Measurements from ENCODE around the gene C1QL4.

DNA sequence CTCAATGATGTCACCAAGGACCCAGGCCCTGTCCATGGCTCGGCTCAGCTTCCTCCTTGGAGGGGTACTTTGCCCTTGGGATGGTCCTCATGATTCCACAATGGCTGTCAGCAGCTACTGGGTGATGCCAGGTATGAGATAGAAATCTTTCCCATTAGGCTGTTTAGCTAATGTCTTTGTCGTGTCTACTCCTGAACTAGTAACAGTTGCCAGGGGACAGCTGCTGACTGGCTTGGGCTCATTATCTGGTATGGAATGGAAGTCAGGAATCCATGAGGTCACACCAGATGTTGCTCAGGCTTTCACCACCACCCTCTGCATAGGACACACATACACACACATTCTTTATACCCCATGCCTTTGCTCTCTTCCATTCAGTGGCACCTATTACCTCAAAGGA lies 32.8 kb downstream of the C1QL4 start:
- TF ChIP-seq, protein P1, sequence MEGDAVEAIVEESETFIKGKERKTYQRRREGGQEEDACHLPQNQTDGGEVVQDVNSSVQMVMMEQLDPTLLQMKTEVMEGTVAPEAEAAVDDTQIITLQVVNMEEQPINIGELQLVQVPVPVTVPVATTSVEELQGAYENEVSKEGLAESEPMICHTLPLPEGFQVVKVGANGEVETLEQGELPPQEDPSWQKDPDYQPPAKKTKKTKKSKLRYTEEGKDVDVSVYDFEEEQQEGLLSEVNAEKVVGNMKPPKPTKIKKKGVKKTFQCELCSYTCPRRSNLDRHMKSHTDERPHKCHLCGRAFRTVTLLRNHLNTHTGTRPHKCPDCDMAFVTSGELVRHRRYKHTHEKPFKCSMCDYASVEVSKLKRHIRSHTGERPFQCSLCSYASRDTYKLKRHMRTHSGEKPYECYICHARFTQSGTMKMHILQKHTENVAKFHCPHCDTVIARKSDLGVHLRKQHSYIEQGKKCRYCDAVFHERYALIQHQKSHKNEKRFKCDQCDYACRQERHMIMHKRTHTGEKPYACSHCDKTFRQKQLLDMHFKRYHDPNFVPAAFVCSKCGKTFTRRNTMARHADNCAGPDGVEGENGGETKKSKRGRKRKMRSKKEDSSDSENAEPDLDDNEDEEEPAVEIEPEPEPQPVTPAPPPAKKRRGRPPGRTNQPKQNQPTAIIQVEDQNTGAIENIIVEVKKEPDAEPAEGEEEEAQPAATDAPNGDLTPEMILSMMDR (IDR thresholded peaks at IDR 0.05) = no peak
- TF ChIP-seq EP300 (IDR thresholded peaks at IDR 0.05) (no peak), POLR2A (IDR thresholded peaks at IDR 0.05) (no peak)
